Body of pancreas (tissue), 4 donors: ENCODE measurements around the gene GUCA2A. TPM values are rescaled to one million over a fixed set of nuclear protein-coding genes. Genes with fewer than 3 reads are reported as not detected.

Source experiments
- ATAC-seq: fragments of 150-250 bp; one replicate; pipeline ENCODE4 v1.9.1; 2016
- DNase-seq, 4 donors: peaks; one replicate each; pipeline ENCODE4 v3.0.0-alpha.2; 2019
- H3K27ac ChIP-seq, 4 donors: fragments of 200-600 bp; sonication (generic); 1 replicate in 3 of 4; 2 replicates in 1 of 4; pipeline versions ENCODE4 v1.5.1 to v1.6.1; 2016 to 2019; ENCODE audit warnings: mild to moderate bottlenecking in 1 of 4, mixed read lengths in 1 of 4, moderate library complexity in 1 of 4
- H3K27me3 ChIP-seq, 2 donors: fragments of 200-600 bp; sonication (generic); one replicate each; pipeline ENCODE4 v1.6.0; 2016; ENCODE audit warnings: mild to moderate bottlenecking in 1 of 2
- H3K36me3 ChIP-seq, 2 donors: fragments of 200-600 bp; sonication (generic); replicated peaks in 1 of 2; 2 replicates each; pipeline ENCODE4 v1.5.1; 2016; ENCODE audit warnings: low read depth in 2 of 2; ENCODE audit not compliant: insufficient read depth in 1 of 2
- H3K4me1 ChIP-seq: fragments of 200-600 bp; sonication (generic); one replicate; pipeline ENCODE4 v1.6.0; 2016
- H3K4me3 ChIP-seq, 2 donors: fragments of 200-600 bp; sonication (generic); 1 replicate in 1 of 2; 2 replicates in 1 of 2; pipeline ENCODE4 v1.5.1; 2016 to 2019
- H3K9me3 ChIP-seq, 3 donors: fragments of 200-600 bp; sonication (generic); 1 replicate in 2 of 3; 2 replicates in 1 of 3; pipeline ENCODE4 v1.5.1; 2016
- POLR2A ChIP-seq, 3 donors: fragments of 450-650 bp; IDR thresholded peaks; one replicate each; pipeline ENCODE4 v1.6.1; 2016; ENCODE audit warnings: antibody characterized with exemption in 3 of 3, mild to moderate bottlenecking in 2 of 3
- WGBS, 2 donors: methylation state at CpG; one replicate each; pipeline ENCODE4 v1.1.5; 2017; 5-methylcytosine and 5-hydroxymethylcytosine counted together
- intact Hi-C: fragments of 100-400 bp; cut with DNase I; formaldehyde crosslinking; loops from one replicate; pipeline ENCODE4 v1.15.1; 2023
- total RNA-seq, 2 donors: library from RNA; depleted of rRNA; stranded (reverse); fragments of >200 nt; gene quantifications; one replicate each; pipeline ENCODE4 v1.1.0, GENCODE V29; 2016
- TF ChIP-seq, protein P1 (sequence below), 7 experiments: fragments of 450-650 bp in 4 of 7; fragments of 200-600 bp in 3 of 7; sonication (generic) in 3 of 7; IDR thresholded peaks; one replicate each; pipeline ENCODE4 v1.5.1; 2016 to 2019; ENCODE audit warnings: antibody characterized with exemption in 7 of 7

Gene GUCA2A
- total RNA-seq, 2 donors from 2014 or later = not detected

DNA sequence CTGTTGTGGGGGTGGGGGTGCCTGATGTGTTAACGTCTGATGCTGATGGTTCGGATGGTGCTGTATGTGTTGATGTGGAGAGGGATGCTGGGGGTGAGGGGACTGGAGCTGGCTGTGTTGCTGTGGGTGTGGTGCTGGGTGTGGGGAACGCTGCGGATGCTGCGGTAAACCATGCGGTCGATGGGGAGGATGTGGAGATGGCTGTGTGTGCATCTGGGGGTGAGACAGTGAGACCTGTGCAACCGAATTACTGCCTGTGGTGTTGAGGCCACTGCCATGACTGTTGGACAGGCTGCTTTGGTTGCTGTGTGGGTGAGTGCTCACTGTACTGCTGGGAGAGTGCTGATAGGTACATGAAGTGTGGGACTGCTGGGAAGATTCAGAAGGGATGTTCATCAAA lies 26.8 kb upstream of the GUCA2A start:
- intact Hi-C loops = no loop called here
- Histone ChIP-seq H3K27me3 (no peaks in the 10 kb centered on the region), H3K4me1 (peaks cover 7% of the 10 kb centered on the region), H3K27ac (no peak overlapping the region), H3K4me3 (no peak overlapping the region), H3K9me3 (no peaks in the 10 kb centered on the region), H3K36me3 (peaks cover 0 to 8% of the 10 kb centered on the region in 2 donors)
- DNase-seq = no peak
- TF ChIP-seq POLR2A (IDR thresholded peaks at IDR 0.05) = no peak
- TF ChIP-seq, protein P1, sequence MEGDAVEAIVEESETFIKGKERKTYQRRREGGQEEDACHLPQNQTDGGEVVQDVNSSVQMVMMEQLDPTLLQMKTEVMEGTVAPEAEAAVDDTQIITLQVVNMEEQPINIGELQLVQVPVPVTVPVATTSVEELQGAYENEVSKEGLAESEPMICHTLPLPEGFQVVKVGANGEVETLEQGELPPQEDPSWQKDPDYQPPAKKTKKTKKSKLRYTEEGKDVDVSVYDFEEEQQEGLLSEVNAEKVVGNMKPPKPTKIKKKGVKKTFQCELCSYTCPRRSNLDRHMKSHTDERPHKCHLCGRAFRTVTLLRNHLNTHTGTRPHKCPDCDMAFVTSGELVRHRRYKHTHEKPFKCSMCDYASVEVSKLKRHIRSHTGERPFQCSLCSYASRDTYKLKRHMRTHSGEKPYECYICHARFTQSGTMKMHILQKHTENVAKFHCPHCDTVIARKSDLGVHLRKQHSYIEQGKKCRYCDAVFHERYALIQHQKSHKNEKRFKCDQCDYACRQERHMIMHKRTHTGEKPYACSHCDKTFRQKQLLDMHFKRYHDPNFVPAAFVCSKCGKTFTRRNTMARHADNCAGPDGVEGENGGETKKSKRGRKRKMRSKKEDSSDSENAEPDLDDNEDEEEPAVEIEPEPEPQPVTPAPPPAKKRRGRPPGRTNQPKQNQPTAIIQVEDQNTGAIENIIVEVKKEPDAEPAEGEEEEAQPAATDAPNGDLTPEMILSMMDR (IDR thresholded peaks at IDR 0.05) = no peak
- ATAC-seq = no peak
- WGBS, 2 donors = 90 to 93% methylated on average over 8 of the region's 8 CpGs

DNA sequence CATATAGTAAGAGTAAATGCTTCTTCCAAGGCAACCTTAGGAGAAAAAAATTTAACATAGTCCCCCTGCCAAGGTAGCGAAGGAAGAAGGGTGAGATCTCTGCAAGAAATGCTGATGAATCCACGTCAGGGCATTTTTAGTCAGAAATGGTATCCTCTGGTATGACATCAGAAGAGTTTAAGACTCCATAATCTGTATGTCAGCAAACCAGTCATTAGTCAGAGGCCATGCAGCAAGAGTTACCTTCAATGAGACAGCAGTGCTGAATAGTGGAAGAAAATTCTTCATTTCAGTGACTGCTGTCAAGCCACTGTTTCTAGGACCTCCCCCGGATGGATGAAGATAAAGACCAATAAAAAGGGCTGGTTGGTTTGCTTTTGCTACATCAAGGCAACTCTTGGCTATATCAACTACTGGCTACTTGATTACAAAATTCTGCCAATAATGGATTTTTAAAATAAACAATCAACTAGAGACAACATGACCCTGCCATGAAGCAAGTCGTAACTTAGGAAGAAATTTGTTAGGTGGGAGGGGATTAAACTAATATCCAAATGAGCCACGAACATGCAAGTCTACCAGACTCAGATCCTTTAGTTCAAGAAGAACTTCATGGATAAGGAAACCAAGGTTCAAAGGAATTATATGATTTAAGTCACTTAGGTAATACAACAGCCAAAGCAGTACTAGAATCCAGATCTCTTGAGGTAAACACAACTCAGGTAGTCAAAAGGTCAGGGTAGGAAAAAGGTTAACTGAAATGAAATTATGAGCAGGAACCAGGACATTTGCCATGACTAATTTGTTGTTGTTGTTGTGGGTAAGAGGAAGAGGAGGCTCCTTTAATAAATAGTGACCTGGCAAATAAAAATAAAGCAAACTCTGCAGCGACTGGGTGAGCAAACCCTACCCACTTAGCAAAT lies 25.6 kb upstream of the GUCA2A start:
- Histone ChIP-seq H3K36me3 (peaks cover 0 to 10% of the 10 kb centered on the region in 2 donors), H3K27ac (no peak overlapping the region), H3K27me3 (no peaks in the 10 kb centered on the region), H3K9me3 (no peaks in the 10 kb centered on the region), H3K4me1 (peaks cover 7% of the 10 kb centered on the region), H3K4me3 (no peak overlapping the region)
- intact Hi-C loops = loop anchor here (10.0 kb wide), 1 partner anchor 115 kb away; no protein-coding TSS in a partner anchor
- no peak for ATAC-seq
- WGBS, 2 donors = 71 to 72% methylated on average over 6 of the region's 6 CpGs
- DNase-seq = no peak
- TF ChIP-seq POLR2A (IDR thresholded peaks at IDR 0.05) = no peak
- TF ChIP-seq, protein P1 (IDR thresholded peaks at IDR 0.05) = no peak

DNA sequence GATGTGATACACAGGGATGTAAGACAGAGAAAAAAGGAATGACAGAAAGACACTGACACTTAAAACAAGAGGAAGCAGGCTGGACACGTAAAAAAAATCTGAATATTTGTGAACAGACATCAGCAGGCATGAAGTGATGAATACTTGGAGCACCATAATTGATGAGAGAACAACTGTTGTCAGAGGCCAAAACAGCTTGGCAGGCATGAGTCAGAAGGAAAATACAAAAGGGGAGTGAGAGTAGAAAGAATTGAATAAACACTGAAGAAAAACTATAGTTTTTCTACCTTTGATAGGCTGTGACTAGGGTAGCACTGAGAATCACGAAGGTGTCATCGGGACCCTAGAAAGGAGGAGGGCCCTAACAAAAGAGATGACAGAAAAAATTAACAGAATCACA lies 21.6 kb upstream of the GUCA2A start:
- Histone ChIP-seq H3K36me3 (peaks cover 0 to 3% of the 10 kb centered on the region in 2 donors), H3K27ac (no peak overlapping the region), H3K4me3 (no peak overlapping the region), H3K27me3 (no peaks in the 10 kb centered on the region), H3K4me1 (peaks cover 7% of the 10 kb centered on the region), H3K9me3 (no peaks in the 10 kb centered on the region)
- no peak for TF ChIP-seq POLR2A (IDR thresholded peaks at IDR 0.05)
- TF ChIP-seq, protein P1 (IDR thresholded peaks at IDR 0.05) = no peak
- intact Hi-C loops = loop anchor here (10.0 kb wide), 1 partner anchor 119 kb away; no protein-coding TSS in a partner anchor
- DNase-seq (no peak), ATAC-seq (no peak)
- WGBS, 2 donors = 95 to 97% methylated on average over 3 of the region's 3 CpGs

GRCh38 chr1:42184616-42185015 lies 20.1 kb upstream of the GUCA2A start:
- intact Hi-C loops = loop anchor here (10.0 kb wide), 1 partner anchor 120 kb away; no protein-coding TSS in a partner anchor
- Histone ChIP-seq H3K27me3 (no peaks in the 10 kb centered on the region), H3K9me3 (no peaks in the 10 kb centered on the region), H3K4me1 (no peaks in the 10 kb centered on the region), H3K4me3 (no peak overlapping the region), H3K27ac (no peak overlapping the region), H3K36me3 (peaks cover 0 to 5% of the 10 kb centered on the region in 2 donors)
- WGBS, 2 donors = 94 to 95% methylated on average over 3 of the region's 3 CpGs
- TF ChIP-seq, protein P1 (IDR thresholded peaks at IDR 0.05) = no peak
- no peak for TF ChIP-seq POLR2A (IDR thresholded peaks at IDR 0.05)
- no peak for DNase-seq
- no peak for ATAC-seq
